Inflammatory macrophage (primary cell): Measurements from ENCODE around the gene EFCAB5.
"Not testable (repeated sequence)": the region's sequence is repeated elsewhere in the genome, so short reads cannot be mapped to it uniquely, and the experiment has no call there.

Experiments
- DNase-seq, 2 donors: peaks; one replicate each; pipeline ENCODE4 v3.0.0-alpha.2; 2020 to 2022

EFCAB5 gene

GRCh38 chr17:30011934-30012333, 70.5 kb downstream of the EFCAB5 start:
- not testable (repeated sequence) for DNase-seq

GRCh38 chr17:30021708-30022317, 80.4 kb downstream of the EFCAB5 start:
- peak; percentile 51 to 65 for DNase-seq

- not testable (repeated sequence) for DNase-seq
These were observed 83.9 kb downstream of the EFCAB5 start for GRCh38 chr17:30025325-30025724.

- DNase-seq = no peak
These were observed 86.2 kb downstream of the EFCAB5 start for GRCh38 chr17:30027676-30028075.

GRCh38 chr17:30031214-30031869, 89.9 kb downstream of the EFCAB5 start:
- DNase-seq = no peak

GRCh38 chr17:30035369-30035768, 93.9 kb downstream of the EFCAB5 start:
- no peak for DNase-seq

GRCh38 chr17:30040719-30041518, 99.5 kb downstream of the EFCAB5 start:
- DNase-seq = peak; percentile 55 to 67

- DNase-seq = no peak
These were observed 100.1 kb downstream of the EFCAB5 start for GRCh38 chr17:30041551-30041950.

GRCh38 chr17:30062372-30062771, 120.9 kb downstream of the EFCAB5 start:
- no peak for DNase-seq

GRCh38 chr17:30064738-30065137, 123.3 kb downstream of the EFCAB5 start:
- no peak for DNase-seq

- no peak for DNase-seq
These were observed 127.0 kb downstream of the EFCAB5 start for GRCh38 chr17:30068465-30068864.

GRCh38 chr17:30074254-30074653, 132.8 kb downstream of the EFCAB5 start:
- no peak for DNase-seq

- DNase-seq = no peak
These were observed 133.3 kb downstream of the EFCAB5 start for GRCh38 chr17:30074730-30075129.

- no peak for DNase-seq
These were observed 141.3 kb downstream of the EFCAB5 start for GRCh38 chr17:30082773-30083172.

- DNase-seq = no peak
These were observed 143.4 kb downstream of the EFCAB5 start for GRCh38 chr17:30084788-30085187.

- DNase-seq = no peak
These were observed 145.5 kb downstream of the EFCAB5 start for GRCh38 chr17:30086896-30087295.

- DNase-seq = not testable (repeated sequence)
These were observed 146.0 kb downstream of the EFCAB5 start for GRCh38 chr17:30087431-30087830.

- DNase-seq = no peak
These were observed 149.8 kb downstream of the EFCAB5 start for GRCh38 chr17:30091121-30091670.

GRCh38 chr17:30091771-30092170, 150.3 kb downstream of the EFCAB5 start:
- no peak for DNase-seq

GRCh38 chr17:30092886-30093285, 151.5 kb downstream of the EFCAB5 start:
- no peak for DNase-seq

- DNase-seq = peak; percentile 64 to 78
These were observed 152.2 kb downstream of the EFCAB5 start for GRCh38 chr17:30093463-30094147.

- DNase-seq = peak; percentile 52 to 57
These were observed 154.2 kb downstream of the EFCAB5 start for GRCh38 chr17:30095507-30096244.
